ENCODE measurements around the gene MYH15. TPM values are rescaled to one million over a fixed set of nuclear protein-coding genes. Genes with fewer than 3 reads are reported as not detected.

Gene MYH15
- total RNA-seq, 1 donor from 2014 or later, result 0.52 TPM

DNA sequence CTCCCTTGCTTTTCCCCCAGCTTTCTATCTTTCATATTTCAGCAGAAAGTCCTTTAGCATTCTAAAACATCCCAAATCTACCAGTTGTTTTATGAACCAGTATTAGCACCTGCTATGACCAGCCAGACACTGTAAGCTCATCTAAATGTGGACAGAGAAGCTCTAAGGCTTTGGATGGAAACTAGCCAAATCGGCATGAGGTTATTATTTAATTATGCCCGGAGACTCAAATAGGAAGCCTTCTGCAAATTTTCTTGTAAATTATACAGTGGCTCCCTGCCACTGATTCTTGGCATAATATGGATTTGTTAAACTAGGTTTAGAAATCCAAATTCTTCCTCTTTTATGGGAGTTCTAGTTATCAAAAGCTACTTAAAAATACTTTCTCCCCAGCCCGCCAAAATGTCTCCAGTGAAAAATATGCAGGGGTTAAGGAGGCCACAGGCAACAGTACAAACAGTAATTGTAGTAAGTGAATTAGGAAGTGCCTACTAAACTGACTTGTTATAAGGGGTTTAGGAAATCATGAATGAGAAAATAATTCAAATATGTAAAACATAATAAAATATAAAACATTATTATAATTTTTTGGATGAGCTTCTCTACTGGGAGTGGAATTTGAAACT, 15.4 kb downstream of the MYH15 start:
- H3K4me1 ChIP-seq (ENCODE audit: control insufficient read depth in 3 of 3, insufficient read depth in 3 of 3, low read length in 3 of 3), result no peaks in the 10 kb centered on the region
- H3K9me3 ChIP-seq (ENCODE audit: control insufficient read depth in 3 of 3, low read length in 3 of 3), result no peaks in the 10 kb centered on the region
- H3K4me3 ChIP-seq (ENCODE audit: low read length in 3 of 3), result no peak overlapping the region
- no peak overlapping the region for H3K9ac ChIP-seq (ENCODE audit: low read depth in 1 of 3, low read length in 3 of 3)
- H3K27me3 ChIP-seq (ENCODE audit: control insufficient read depth in 3 of 3, insufficient read depth in 3 of 3, low read length in 3 of 3), result no peaks in the 10 kb centered on the region
- no peaks in the 10 kb centered on the region for H3K36me3 ChIP-seq (ENCODE audit: control insufficient read depth in 3 of 3, insufficient read depth in 3 of 3, low read length in 3 of 3)
- no peak overlapping the region for H3K27ac ChIP-seq (ENCODE audit: low read depth, low read length)

- H3K4me1 ChIP-seq (ENCODE audit: control insufficient read depth in 3 of 3, insufficient read depth in 3 of 3, low read length in 3 of 3), result no peaks in the 10 kb centered on the region
- H3K9ac ChIP-seq (ENCODE audit: low read depth in 1 of 3, low read length in 3 of 3), result no peak overlapping the region
- H3K9me3 ChIP-seq (ENCODE audit: control insufficient read depth in 3 of 3, low read length in 3 of 3), result no peaks in the 10 kb centered on the region
- no peak overlapping the region for H3K27ac ChIP-seq (ENCODE audit: low read depth, low read length)
- no peaks in the 10 kb centered on the region for H3K36me3 ChIP-seq (ENCODE audit: control insufficient read depth in 3 of 3, insufficient read depth in 3 of 3, low read length in 3 of 3)
- H3K27me3 ChIP-seq (ENCODE audit: control insufficient read depth in 3 of 3, insufficient read depth in 3 of 3, low read length in 3 of 3), result no peaks in the 10 kb centered on the region
- H3K4me3 ChIP-seq (ENCODE audit: low read length in 3 of 3), result no peak overlapping the region
Measured at GRCh38 chr3:108493862-108494261, 16.5 kb downstream of the MYH15 start.

DNA sequence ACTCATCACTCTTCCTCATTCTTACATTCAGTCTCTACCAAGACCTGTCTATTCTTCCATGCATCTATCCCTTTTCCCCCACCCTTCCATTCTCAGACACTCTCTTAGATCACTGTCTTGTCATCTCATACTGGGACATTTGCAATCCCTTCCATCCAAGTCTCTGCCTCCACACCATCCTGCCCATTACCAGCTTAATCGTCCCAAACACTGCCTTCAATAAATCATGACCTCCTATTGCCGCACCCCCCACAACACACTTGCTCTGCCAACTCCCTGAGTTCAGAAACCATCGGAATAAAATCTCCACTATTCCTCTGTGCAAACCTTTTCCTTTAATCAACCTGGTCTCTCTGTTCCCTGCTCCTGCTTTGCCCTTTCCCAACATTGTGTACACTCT, 18.9 kb downstream of the MYH15 start:
- Histone ChIP-seq H3K4me1 (ENCODE audit: control insufficient read depth in 3 of 3, insufficient read depth in 3 of 3, low read length in 3 of 3) (peaks cover 0 to 7% (median 4%) of the 10 kb centered on the region in 3 donors), H3K9me3 (ENCODE audit: control insufficient read depth in 3 of 3, low read length in 3 of 3) (no peaks in the 10 kb centered on the region), H3K27me3 (ENCODE audit: control insufficient read depth in 3 of 3, insufficient read depth in 3 of 3, low read length in 3 of 3) (no peaks in the 10 kb centered on the region), H3K9ac (ENCODE audit: low read depth in 1 of 3, low read length in 3 of 3) (no peak overlapping the region), H3K36me3 (ENCODE audit: control insufficient read depth in 3 of 3, insufficient read depth in 3 of 3, low read length in 3 of 3) (no peaks in the 10 kb centered on the region), H3K4me3 (ENCODE audit: low read length in 3 of 3) (no peak overlapping the region), H3K27ac (ENCODE audit: low read depth, low read length) (no peak overlapping the region)

DNA sequence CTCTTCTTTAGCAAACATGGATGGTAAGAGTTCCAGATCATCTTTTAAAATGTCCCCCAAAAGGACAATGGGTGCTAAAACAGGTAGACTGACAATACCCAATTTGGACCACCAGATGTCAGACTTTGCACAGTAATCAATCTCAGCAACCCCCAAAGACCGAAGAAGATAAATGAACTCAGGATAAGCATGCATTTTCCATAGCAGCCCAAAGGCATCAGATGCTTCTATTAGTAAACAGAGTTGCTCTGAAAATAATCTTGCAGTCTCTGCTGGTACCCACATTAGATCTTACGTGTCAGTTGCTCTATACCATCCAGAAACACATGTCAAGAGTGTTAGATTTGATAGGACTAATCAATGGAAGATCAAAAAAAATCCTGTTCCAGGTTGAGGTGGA, 20.6 kb downstream of the MYH15 start:
- Histone ChIP-seq H3K9ac (ENCODE audit: low read depth in 1 of 3, low read length in 3 of 3) (no peak overlapping the region), H3K4me3 (ENCODE audit: low read length in 3 of 3) (no peak overlapping the region), H3K27me3 (ENCODE audit: control insufficient read depth in 3 of 3, insufficient read depth in 3 of 3, low read length in 3 of 3) (no peaks in the 10 kb centered on the region), H3K9me3 (ENCODE audit: control insufficient read depth in 3 of 3, low read length in 3 of 3) (no peaks in the 10 kb centered on the region), H3K4me1 (ENCODE audit: control insufficient read depth in 3 of 3, insufficient read depth in 3 of 3, low read length in 3 of 3) (peaks cover 4 to 11% (median 4%) of the 10 kb centered on the region in 3 donors), H3K36me3 (ENCODE audit: control insufficient read depth in 3 of 3, insufficient read depth in 3 of 3, low read length in 3 of 3) (no peaks in the 10 kb centered on the region), H3K27ac (ENCODE audit: low read depth, low read length) (no peak overlapping the region)

- H3K27me3 ChIP-seq (ENCODE audit: control insufficient read depth in 3 of 3, insufficient read depth in 3 of 3, low read length in 3 of 3), result no peaks in the 10 kb centered on the region
- H3K4me3 ChIP-seq (ENCODE audit: low read length in 3 of 3), result no peak overlapping the region
- no peak overlapping the region for H3K9ac ChIP-seq (ENCODE audit: low read depth in 1 of 3, low read length in 3 of 3)
- no peak overlapping the region for H3K27ac ChIP-seq (ENCODE audit: low read depth, low read length)
- H3K36me3 ChIP-seq (ENCODE audit: control insufficient read depth in 3 of 3, insufficient read depth in 3 of 3, low read length in 3 of 3), result no peaks in the 10 kb centered on the region
- no peaks in the 10 kb centered on the region for H3K9me3 ChIP-seq (ENCODE audit: control insufficient read depth in 3 of 3, low read length in 3 of 3)
- H3K4me1 ChIP-seq (ENCODE audit: control insufficient read depth in 3 of 3, insufficient read depth in 3 of 3, low read length in 3 of 3), result peaks cover 4 to 11% (median 4%) of the 10 kb centered on the region in 3 donors
Measured at GRCh38 chr3:108488631-108489030, 21.8 kb downstream of the MYH15 start.

GRCh38 chr3:108487439-108487838, 23.0 kb downstream of the MYH15 start:
- peaks cover 4 to 11% (median 4%) of the 10 kb centered on the region in 3 donors for H3K4me1 ChIP-seq (ENCODE audit: control insufficient read depth in 3 of 3, insufficient read depth in 3 of 3, low read length in 3 of 3)
- no peaks in the 10 kb centered on the region for H3K9me3 ChIP-seq (ENCODE audit: control insufficient read depth in 3 of 3, low read length in 3 of 3)
- no peaks in the 10 kb centered on the region for H3K36me3 ChIP-seq (ENCODE audit: control insufficient read depth in 3 of 3, insufficient read depth in 3 of 3, low read length in 3 of 3)
- H3K4me3 ChIP-seq (ENCODE audit: low read length in 3 of 3), result no peak overlapping the region
- H3K27ac ChIP-seq (ENCODE audit: low read depth, low read length), result peak overlapping the region; percentile 23
- H3K9ac ChIP-seq (ENCODE audit: low read depth in 1 of 3, low read length in 3 of 3), result peak overlapping the region in 1 of 3 donors; percentile 12
- no peaks in the 10 kb centered on the region for H3K27me3 ChIP-seq (ENCODE audit: control insufficient read depth in 3 of 3, insufficient read depth in 3 of 3, low read length in 3 of 3)

DNA sequence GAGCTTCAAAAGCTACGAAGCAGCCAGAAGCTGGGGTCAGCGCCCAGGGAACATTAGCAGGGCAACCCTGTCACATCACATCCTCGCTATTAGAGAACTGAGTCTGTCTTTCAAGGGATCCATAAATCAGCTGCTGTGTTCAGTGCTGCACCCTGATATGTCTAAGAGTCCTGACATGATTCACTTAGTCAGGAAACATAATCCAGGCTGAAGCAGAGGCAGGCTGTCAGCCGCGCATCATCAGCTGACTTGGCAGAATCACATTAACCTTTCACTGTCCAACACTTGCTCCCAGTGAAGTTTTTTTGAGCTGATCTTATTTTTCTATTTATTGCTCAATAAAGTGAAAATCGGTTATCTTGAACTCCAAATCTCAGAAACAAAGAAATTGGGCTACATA, 23.5 kb downstream of the MYH15 start:
- Histone ChIP-seq H3K9ac (ENCODE audit: low read depth in 1 of 3, low read length in 3 of 3) (peak overlapping the region; percentile 10 to 66 (median 42)), H3K4me1 (ENCODE audit: control insufficient read depth in 3 of 3, insufficient read depth in 3 of 3, low read length in 3 of 3) (peaks cover 4 to 11% (median 4%) of the 10 kb centered on the region in 3 donors), H3K4me3 (ENCODE audit: low read length in 3 of 3) (peak overlapping the region; percentile 1 to 57 (median 34)), H3K36me3 (ENCODE audit: control insufficient read depth in 3 of 3, insufficient read depth in 3 of 3, low read length in 3 of 3) (no peaks in the 10 kb centered on the region), H3K9me3 (ENCODE audit: control insufficient read depth in 3 of 3, low read length in 3 of 3) (no peaks in the 10 kb centered on the region), H3K27me3 (ENCODE audit: control insufficient read depth in 3 of 3, insufficient read depth in 3 of 3, low read length in 3 of 3) (no peaks in the 10 kb centered on the region), H3K27ac (ENCODE audit: low read depth, low read length) (peak overlapping the region; percentile 41)

- no peaks in the 10 kb centered on the region for H3K9me3 ChIP-seq (ENCODE audit: control insufficient read depth in 3 of 3, low read length in 3 of 3)
- no peaks in the 10 kb centered on the region for H3K27me3 ChIP-seq (ENCODE audit: control insufficient read depth in 3 of 3, insufficient read depth in 3 of 3, low read length in 3 of 3)
- H3K4me1 ChIP-seq (ENCODE audit: control insufficient read depth in 3 of 3, insufficient read depth in 3 of 3, low read length in 3 of 3), result peaks cover 4 to 11% (median 4%) of the 10 kb centered on the region in 3 donors
- peak overlapping the region in 1 of 3 donors; percentile 1 for H3K4me3 ChIP-seq (ENCODE audit: low read length in 3 of 3)
- H3K9ac ChIP-seq (ENCODE audit: low read depth in 1 of 3, low read length in 3 of 3), result peak overlapping the region; percentile 10 to 66 (median 42)
- peak overlapping the region; percentile 41 for H3K27ac ChIP-seq (ENCODE audit: low read depth, low read length)
- no peaks in the 10 kb centered on the region for H3K36me3 ChIP-seq (ENCODE audit: control insufficient read depth in 3 of 3, insufficient read depth in 3 of 3, low read length in 3 of 3)
Measured at GRCh38 chr3:108486338-108486737, 24.1 kb downstream of the MYH15 start.

DNA sequence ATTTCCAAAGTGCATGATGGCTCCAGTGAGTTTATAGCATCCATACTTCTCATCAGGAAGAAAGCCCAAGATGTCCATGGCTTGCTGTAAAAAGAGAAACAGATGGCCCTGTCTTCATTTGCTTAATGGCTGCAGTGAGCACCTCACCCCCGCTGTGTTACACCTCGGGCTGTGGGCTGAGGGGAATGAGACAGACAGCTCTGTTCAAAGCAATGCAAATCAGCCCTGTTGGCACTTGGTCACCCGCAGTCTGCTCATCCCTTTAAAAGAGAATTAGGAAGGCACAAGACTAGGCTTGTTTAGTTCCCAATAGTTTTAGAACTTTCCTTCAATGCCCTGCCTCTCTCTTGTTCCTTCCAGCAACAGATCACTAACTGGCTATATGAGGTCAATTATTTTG, 25.2 kb downstream of the MYH15 start:
- Histone ChIP-seq H3K4me1 (ENCODE audit: control insufficient read depth in 3 of 3, insufficient read depth in 3 of 3, low read length in 3 of 3) (peaks cover 4 to 11% (median 4%) of the 10 kb centered on the region in 3 donors), H3K9ac (ENCODE audit: low read depth in 1 of 3, low read length in 3 of 3) (no peak overlapping the region), H3K4me3 (ENCODE audit: low read length in 3 of 3) (no peak overlapping the region), H3K36me3 (ENCODE audit: control insufficient read depth in 3 of 3, insufficient read depth in 3 of 3, low read length in 3 of 3) (no peaks in the 10 kb centered on the region), H3K9me3 (ENCODE audit: control insufficient read depth in 3 of 3, low read length in 3 of 3) (no peaks in the 10 kb centered on the region), H3K27ac (ENCODE audit: low read depth, low read length) (no peak overlapping the region), H3K27me3 (ENCODE audit: control insufficient read depth in 3 of 3, insufficient read depth in 3 of 3, low read length in 3 of 3) (no peaks in the 10 kb centered on the region)

GRCh38 chr3:108479224-108479623, 31.2 kb downstream of the MYH15 start:
- Histone ChIP-seq H3K27me3 (ENCODE audit: control insufficient read depth in 3 of 3, insufficient read depth in 3 of 3, low read length in 3 of 3) (no peaks in the 10 kb centered on the region), H3K9me3 (ENCODE audit: control insufficient read depth in 3 of 3, low read length in 3 of 3) (no peaks in the 10 kb centered on the region), H3K4me3 (ENCODE audit: low read length in 3 of 3) (no peak overlapping the region), H3K36me3 (ENCODE audit: control insufficient read depth in 3 of 3, insufficient read depth in 3 of 3, low read length in 3 of 3) (no peaks in the 10 kb centered on the region), H3K9ac (ENCODE audit: low read depth in 1 of 3, low read length in 3 of 3) (no peak overlapping the region), H3K27ac (ENCODE audit: low read depth, low read length) (no peak overlapping the region), H3K4me1 (ENCODE audit: control insufficient read depth in 3 of 3, insufficient read depth in 3 of 3, low read length in 3 of 3) (no peaks in the 10 kb centered on the region)

Measured in skeletal muscle tissue (tissue), 4 donors.